Stimulated activated CD8-positive, alpha-beta memory T cell treated with anti-CD3 and anti-CD28 coated beads, Interleukin-15, amount 100 ng/mL, for 4 hours (primary cell): ENCODE data around the gene SPECC1.
"Not testable (repeated sequence)": the region's sequence is repeated elsewhere in the genome, so short reads cannot be mapped to it uniquely, and the experiment has no call there.

Source experiments
- DNase-seq, 2 donors: peaks; one replicate each; pipeline ENCODE4 v3.0.0-alpha.2; 2020; ENCODE audit warnings: low read depth in 2 of 2

SPECC1 gene

DNA sequence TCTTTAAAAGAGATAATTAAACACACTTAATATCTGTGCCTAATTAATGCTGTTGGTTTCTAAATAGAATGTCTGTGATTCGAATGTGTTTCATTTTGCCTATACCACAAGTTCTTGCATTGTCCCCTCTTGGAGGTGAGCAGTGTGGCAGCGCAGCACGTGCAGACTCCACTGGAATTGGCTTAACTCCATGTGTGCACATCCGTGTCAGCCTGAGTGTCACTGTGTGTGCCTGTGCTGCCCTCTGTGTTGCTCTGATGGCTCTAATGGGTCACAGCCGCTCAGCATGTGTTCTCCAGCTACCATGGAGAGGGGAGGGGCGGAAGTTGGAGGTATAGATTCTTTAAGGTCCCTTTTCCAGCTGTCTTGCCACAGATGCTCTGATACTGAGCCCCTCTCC is 226.6 kb downstream of the SPECC1 start:
- no peak for DNase-seq

DNA sequence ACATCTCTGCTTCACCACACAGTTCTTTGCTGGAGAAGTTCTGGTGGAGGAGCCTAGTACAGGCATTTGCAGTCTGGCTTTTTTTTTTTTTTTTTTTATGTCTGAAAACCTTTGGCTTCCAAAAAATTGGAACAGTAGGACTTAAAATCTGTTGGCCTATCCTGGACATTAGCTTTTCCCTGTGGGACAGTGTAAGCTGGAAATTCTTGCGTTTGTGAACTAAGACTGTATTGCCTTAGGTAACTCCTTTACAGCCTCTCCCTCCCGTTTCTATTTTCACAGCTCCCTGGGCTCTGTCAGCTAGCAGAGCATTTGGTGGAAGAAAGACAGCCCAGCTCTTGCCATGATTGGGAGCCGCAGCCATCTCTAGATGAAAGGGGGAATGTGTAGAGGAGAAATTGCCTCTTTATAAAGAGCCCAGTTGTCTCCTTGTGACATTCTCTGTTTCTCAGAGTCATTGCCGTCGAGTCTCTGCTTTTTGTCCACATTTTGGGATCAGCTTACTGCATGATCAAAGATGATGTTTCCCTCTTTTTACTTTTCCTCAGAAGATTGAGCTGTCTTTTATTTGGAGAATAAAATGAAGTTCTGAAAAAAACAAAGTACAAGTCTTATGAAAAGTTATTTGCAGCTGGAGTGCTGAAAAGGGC is 227.5 kb downstream of the SPECC1 start:
- DNase-seq: no peak

DNA sequence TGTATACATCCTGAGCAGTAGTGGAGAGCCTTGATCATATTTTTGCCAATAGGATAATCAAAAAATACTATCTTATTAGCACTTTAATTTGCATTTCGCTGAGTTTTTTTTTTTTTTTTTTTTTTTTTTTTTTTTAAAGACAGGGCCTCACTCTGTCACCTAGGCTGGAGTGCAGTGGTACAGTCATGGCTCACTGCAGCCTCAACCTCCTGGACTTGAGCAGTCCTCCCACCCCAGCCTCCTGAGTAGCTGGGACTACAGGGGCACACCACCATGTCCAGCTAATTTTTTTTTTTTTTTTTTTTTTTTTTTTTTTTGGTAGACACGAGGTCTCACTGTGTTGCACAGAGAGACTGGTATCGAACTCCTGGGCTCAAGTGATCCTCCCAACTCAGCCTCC is 230.6 kb downstream of the SPECC1 start:
- DNase-seq: not testable (repeated sequence)

GRCh38 chr17:20241855-20242254 is 232.7 kb downstream of the SPECC1 start:
- DNase-seq: no peak

DNA sequence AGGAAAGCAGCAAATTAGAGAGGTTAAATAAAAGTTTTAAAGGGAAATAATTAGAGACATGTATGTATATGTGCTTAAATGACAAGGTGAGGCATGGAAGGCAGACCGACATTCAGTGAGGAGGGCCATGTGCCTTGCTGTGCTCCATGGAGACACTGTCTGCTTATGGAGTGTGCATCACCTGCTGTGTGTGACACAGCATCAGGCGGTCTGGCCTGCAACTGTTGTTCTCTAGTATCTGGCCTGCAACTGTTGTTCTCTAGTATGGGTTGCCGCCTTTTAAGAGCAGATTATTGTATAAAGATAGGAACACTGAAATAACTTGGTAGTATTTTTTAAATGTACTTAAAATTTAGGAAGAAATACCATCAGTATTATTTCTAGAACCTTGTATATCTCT is 233.1 kb downstream of the SPECC1 start:
- DNase-seq: no peak

- DNase-seq: no peak
These were observed 234.4 kb downstream of the SPECC1 start for GRCh38 chr17:20243524-20243923.

DNA sequence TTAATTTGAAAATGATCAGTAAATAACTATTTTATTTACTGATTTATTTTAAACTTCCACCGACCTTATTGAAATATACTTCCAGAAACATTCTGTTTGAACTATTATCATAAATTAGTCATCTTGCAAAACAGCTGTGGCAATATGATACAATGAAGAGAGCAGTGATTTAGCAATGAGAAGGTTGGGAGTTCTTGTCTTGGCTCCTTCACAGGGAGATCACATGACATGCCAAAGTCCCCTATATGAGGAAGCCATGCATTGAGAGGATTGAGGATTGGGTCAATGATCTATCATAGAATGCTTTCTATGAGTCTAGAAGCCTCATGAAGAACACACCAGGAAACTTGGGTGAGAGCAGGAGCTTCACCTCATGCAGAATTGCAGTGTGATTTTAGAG is 235.5 kb downstream of the SPECC1 start:
- DNase-seq: no peak

GRCh38 chr17:20246692-20247091 is 237.5 kb downstream of the SPECC1 start:
- DNase-seq: no peak

DNA sequence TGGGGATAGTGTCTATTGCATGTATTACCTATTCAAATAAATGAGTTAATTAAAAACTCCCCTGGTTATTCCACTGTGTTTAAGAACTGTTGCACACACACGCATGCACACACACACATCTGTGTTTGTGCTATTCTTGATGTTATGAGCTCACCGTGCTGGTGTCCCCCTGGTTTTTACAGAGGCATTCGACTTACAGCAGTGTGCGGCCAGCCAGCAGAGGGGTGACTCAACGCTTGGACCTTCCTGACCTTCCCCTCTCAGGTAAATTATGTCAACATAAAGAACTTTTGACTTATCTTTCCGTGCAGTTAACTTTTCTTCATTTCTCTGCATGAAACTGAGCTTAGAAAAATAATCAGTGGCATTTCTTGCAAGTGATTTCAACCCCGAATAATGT is 244.2 kb downstream of the SPECC1 start:
- no peak for DNase-seq

- DNase-seq: no peak
These were observed 245.4 kb downstream of the SPECC1 start for GRCh38 chr17:20254541-20254940.

DNA sequence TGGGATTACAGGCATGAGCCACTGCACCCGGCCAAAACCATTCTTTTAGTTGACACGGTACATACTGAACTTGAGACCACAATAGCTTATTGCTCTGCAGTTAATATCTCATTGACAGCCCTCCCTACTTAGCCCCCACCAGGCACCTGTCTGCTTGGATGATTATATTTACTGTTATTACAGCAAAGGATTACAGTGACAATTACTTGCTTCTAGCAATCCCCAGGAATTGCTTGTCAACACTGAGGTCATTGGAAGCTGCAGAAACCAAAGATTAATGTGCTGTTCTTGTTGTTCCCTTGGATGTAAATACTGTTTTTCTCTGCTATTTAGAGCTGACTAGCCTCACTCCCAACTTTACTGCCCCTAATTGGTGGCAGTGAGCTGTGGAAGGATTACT is 247.0 kb downstream of the SPECC1 start:
- no peak for DNase-seq

DNA sequence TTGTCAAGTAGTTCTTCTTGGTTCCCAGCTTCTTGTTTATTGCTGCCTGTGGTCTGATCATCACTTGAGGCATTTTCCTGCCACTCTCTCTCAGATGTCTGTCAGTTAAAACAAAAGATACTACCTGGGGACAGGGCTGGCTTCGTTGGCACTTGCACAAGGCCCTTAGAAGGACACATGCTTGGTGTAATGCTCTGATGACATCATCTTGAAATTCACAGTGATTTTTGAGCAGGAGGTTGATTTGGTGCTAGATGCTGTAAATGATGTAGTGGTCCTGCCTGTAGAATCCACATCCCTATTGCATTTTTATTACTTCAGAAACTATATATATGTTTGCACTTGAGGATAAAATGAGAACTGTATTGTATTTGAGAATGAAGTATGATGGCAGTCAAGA is 247.8 kb downstream of the SPECC1 start:
- no peak for DNase-seq

DNA sequence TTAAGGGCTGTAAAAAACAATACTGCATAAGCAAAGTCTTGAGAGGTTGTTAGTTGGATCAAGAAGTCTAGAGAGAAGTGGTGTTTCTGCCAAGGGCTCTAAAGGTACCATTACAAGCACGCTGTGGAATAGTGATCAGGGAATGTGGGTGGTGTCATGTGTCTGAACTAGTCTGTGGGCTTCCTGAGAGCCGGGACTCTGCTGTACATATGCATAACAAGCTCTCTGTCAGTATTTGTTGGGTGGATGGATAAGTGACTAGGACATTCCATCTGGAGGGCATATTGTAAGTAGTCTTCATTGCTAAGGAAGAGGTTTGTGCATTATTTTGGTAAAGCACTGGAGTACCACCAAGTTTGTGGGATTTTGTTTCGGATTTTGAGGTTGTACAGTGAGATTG is 248.6 kb downstream of the SPECC1 start:
- DNase-seq: no peak

DNA sequence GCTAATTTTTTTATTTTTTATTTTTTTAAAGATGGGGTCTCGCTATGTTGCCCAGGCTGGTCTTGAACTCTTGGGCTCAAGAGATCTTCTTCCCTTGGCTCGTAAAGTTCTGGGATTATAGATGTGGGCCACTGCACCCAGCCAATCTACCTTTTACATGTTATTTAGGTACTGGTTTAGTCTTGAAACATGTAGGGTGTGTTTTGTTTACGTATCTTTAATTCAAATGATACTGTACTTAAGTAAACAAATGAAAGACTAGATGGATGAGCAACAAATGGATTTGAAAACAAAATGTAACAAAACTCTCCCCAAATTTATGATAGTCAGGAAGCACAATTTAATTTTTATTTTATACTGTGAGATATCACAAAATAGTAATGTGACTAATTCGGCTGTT is 250.5 kb downstream of the SPECC1 start:
- DNase-seq: no peak

DNA sequence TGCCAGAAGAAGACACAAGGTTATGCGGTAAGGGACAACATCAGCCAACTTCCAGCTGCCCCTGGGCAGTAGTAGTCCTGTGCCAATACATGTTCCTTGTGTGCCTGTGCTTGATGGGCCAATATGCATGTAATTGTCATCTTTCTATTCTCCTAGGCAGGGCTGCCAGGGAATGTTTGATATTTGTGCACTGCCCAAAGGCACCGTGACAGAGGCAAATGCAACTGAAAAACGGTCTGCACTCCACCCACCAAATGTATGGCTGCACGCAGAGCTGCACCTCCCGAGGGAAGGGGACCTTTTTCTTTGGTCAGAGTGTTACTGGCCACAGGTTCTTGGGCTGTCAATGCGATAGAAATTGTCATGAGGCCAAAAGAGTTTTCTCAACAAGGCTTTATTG is 251.1 kb downstream of the SPECC1 start:
- no peak for DNase-seq

GRCh38 chr17:20262226-20263114 is 253.3 kb downstream of the SPECC1 start:
- no peak for DNase-seq

DNA sequence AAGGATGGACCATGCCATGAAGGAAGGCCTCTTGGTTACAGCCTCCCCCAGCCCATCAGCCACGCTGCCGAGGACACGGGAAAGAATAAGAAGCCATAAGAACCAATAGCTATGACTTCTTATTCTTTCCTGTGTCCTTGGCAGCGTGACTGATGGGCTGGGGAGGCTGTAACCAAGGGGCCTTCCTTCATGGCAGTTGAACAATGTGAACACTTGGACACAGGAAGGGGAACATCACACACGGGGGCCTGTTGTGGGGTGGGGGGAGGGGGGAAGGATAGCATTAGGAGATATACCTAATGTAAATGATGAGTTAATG is 253.9 kb downstream of the SPECC1 start:
- not testable (repeated sequence) for DNase-seq

DNA sequence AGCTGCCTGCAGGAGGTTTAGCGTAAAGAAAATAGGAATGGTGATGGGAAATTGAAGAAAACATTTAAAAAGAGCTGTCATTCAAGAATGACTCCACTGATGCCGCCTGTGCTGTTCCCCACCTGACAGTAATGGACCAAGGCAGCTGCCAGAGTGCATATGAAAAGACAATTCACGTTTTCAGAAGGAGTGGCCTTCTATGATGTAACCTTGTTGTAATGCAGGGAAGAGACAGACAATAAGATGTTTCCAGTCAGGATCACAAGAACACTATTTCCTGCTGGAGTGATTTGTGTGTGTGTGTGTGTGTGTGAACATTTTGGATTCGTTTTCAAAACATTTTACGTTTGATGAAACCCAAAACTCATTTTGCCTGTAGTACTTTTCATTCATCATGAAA is 254.4 kb downstream of the SPECC1 start:
- DNase-seq: no peak

DNA sequence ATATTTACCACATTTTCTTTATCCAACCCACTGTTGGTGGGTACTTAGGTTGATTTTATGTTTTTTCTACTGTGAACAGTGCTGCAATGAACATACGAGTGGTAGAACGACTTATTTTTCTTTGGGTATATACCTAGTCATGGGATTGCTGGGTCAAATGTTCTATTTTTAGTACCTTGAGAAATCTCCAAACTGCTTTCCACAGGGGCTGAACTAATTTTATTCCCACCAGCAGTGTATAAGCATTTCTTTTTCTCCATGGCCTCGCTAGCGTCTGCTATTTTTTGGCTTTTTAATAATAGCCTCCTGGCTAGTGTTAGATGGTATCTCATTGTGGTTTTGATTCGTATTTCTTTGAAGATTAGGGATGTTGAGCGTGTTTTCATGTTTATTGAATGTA is 255.8 kb downstream of the SPECC1 start:
- DNase-seq: no peak

GRCh38 chr17:20266806-20267458 is 257.8 kb downstream of the SPECC1 start:
- DNase-seq: no peak

DNA sequence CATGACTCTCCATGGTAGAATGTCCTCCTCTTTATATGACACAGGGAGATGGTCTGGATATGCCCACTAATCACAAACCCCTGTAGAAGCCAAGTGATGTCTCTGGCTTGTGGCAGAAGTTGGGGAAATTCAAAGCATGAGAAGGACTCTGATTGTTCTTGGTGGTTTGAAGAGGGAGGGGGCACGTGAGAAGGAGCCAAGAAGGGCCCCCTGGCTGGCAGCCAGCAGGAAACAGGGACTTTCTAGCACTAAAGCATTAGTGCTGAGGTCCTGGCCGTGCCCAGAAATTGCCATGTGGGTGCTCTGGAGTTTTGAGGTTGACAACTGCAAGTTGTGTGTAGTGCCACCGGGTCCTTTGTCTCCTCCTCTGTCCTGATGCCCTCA is 258.3 kb downstream of the SPECC1 start:
- peak in 1 of 2 donors; percentile 8 for DNase-seq

- DNase-seq: no peak
These were observed 261.2 kb downstream of the SPECC1 start for GRCh38 chr17:20270369-20270768.

GRCh38 chr17:20271011-20271610 is 262.0 kb downstream of the SPECC1 start:
- DNase-seq: no peak
